HepG2 (cell line): ENCODE measurements around the gene ZCCHC3. TPM values are rescaled to one million over a fixed set of nuclear protein-coding genes. Genes with fewer than 3 reads are reported as not detected.

Experiments used
- ATAC-seq: fragments of 200-7000 bp; cut with Tn5 transposase; 3 replicates; pipeline ENCODE4 v1.9.1; 2020; ENCODE audit warnings: mild to moderate bottlenecking, moderate library complexity
- BruUV-seq: library from RNA; stranded (reverse); fragments of 400-500 nt; replicated peaks from 2 replicates; lab custom pipeline; 2021; lab: Mats Ljungman, UMichigan
- CTCF ChIA-PET: fragments of 300-600 bp; formaldehyde crosslinking; extraction: SDS; loops from one replicate; lab custom pipeline; 2021; ENCODE audit warnings: low total read pairs, inconsistent platforms, low intra/inter-chr PET ratio; lab: Yijun Ruan, JAX
- POLR2A ChIA-PET: fragments of 350-600 bp; sonication (Branson Sonifier 250); formaldehyde crosslinking; loops from one replicate; lab custom pipeline; 2020; ENCODE audit warnings: antibody characterized with exemption, inconsistent platforms; lab: Yijun Ruan, JAX
- DNase-seq: peaks from one replicate; pipeline ENCODE4 v3.0.0-alpha.2; 2015; ENCODE audit warnings: low spot score
- FAIRE-seq: peaks from 3 replicates; lab custom pipeline; 2011; peaks lifted over from hg19 to GRCh38; lab: Jason Lieb, UNC
- H2AFZ ChIP-seq: one replicate; pipeline ENCODE4 v1.6.1; 2011; ENCODE audit warnings: low read length, inconsistent platforms
- H3K27ac ChIP-seq: fragments of 300-600 bp; 3 replicates; pipeline ENCODE4 v1.8.0; 2011; ENCODE audit warnings: mixed run types, mild to moderate bottlenecking, mixed read lengths, low read length, inconsistent platforms; ENCODE audit not compliant: insufficient read depth; ENCODE audit errors: extremely low read length
- H3K27me3 ChIP-seq, 2 experiments: fragments of 200-600 bp in 1 of 2; 2 replicates in 1 of 2; 3 replicates in 1 of 2; pipeline versions ENCODE4 v1.6.0 to v1.8.0; 2011; ENCODE audit warnings: low read length in 2 of 2, mild to moderate bottlenecking in 2 of 2, moderate library complexity in 2 of 2, inconsistent platforms in 1 of 2; ENCODE audit not compliant: insufficient read depth in 2 of 2, control insufficient read depth in 1 of 2
- H3K36me3 ChIP-seq, 2 experiments: fragments of 200-600 bp in 1 of 2; replicated peaks in 1 of 2; 2 replicates in 1 of 2; 3 replicates in 1 of 2; pipeline versions ENCODE4 v1.5.1 to v1.8.0; 2011; ENCODE audit warnings: low read length in 2 of 2, inconsistent platforms in 1 of 2; ENCODE audit not compliant: insufficient read depth in 2 of 2, control insufficient read depth in 1 of 2
- H3K4me1 ChIP-seq: 2 replicates; pipeline ENCODE4 v1.5.1; 2012; ENCODE audit warnings: low read length, inconsistent platforms; ENCODE audit not compliant: insufficient read depth
- H3K4me2 ChIP-seq: 2 replicates; pipeline ENCODE4 v1.6.0; 2011; ENCODE audit warnings: low read depth, low read length, inconsistent platforms
- H3K4me3 ChIP-seq, 3 experiments: fragments of 200-600 bp in 1 of 3; sonication (generic), shearing (Covaris generic) in 1 of 3; replicated peaks in 1 of 3; 2 replicates each; pipeline ENCODE4 v1.5.1; 2011 to 2016; ENCODE audit warnings: low read length in 3 of 3, inconsistent platforms in 2 of 3, low read depth in 2 of 3, mild to moderate bottlenecking in 2 of 3, control low read depth in 1 of 3, mixed read lengths in 1 of 3; ENCODE audit not compliant: insufficient read depth in 1 of 3
- H3K79me2 ChIP-seq: one replicate; pipeline ENCODE4 v1.6.1; 2011; ENCODE audit warnings: low read length, inconsistent platforms; ENCODE audit not compliant: insufficient read depth
- H3K9ac ChIP-seq: 2 replicates; pipeline ENCODE4 v1.6.0; 2011; ENCODE audit warnings: mild to moderate bottlenecking, low read depth, low read length, inconsistent platforms; ENCODE audit not compliant: insufficient read depth
- H3K9me3 ChIP-seq: 2 replicates; pipeline ENCODE4 v1.5.1; 2012; ENCODE audit warnings: mild to moderate bottlenecking, low read length
- H4K20me1 ChIP-seq: 2 replicates; pipeline ENCODE4 v1.6.0; 2011; ENCODE audit warnings: inconsistent platforms, mild to moderate bottlenecking, low read length, moderate library complexity; ENCODE audit not compliant: insufficient read depth
- AGO2 ChIP-seq: fragments of 200-400 bp; formaldehyde crosslinking; optimal IDR thresholded peaks from 2 replicates; pipeline ENCODE3; 2017; ENCODE audit warnings: mild to moderate bottlenecking, low read depth, low read length, moderate library complexity
- AKNA ChIP-seq: sonication (generic); formaldehyde crosslinking; IDR thresholded peaks from 2 replicates; pipeline ENCODE4 v1.4.0; 2020; ENCODE audit warnings: missing genetic modification reagents, borderline replicate concordance
- CBFB ChIP-seq: sonication (generic); formaldehyde crosslinking; IDR thresholded peaks from 2 replicates; pipeline ENCODE4 v1.4.0; 2020; ENCODE audit warnings: missing genetic modification reagents
- CEBPB ChIP-seq: IDR thresholded peaks from 2 replicates; pipeline ENCODE4 v1.6.1; 2011; ENCODE audit warnings: low read depth, low read length, improper control_type of control experiment, borderline replicate concordance
- DR1 ChIP-seq: sonication (generic); formaldehyde crosslinking; IDR thresholded peaks from 2 replicates; pipeline ENCODE4 v1.8.0; 2021; ENCODE audit warnings: mild to moderate bottlenecking, missing genetic modification reagents, inconsistent platforms
- ISL2 ChIP-seq: sonication (generic); formaldehyde crosslinking; IDR thresholded peaks from 2 replicates; pipeline ENCODE4 v1.5.0; 2020; ENCODE audit warnings: missing genetic modification reagents
- ISX ChIP-seq: sonication (generic); formaldehyde crosslinking; conservative IDR thresholded peaks from 2 replicates; pipeline ENCODE4 v1.5.0; 2020; ENCODE audit warnings: missing genetic modification reagents
- KLF12 ChIP-seq: sonication (generic); formaldehyde crosslinking; IDR thresholded peaks from 2 replicates; pipeline ENCODE4 v1.4.0; 2020; ENCODE audit warnings: missing genetic modification reagents, borderline replicate concordance
- NCOR1 ChIP-seq: fragments of 200-600 bp; sonication (generic); IDR thresholded peaks from 2 replicates; pipeline ENCODE4 v1.7.0; 2017; ENCODE audit warnings: antibody characterized with exemption, low read length, borderline replicate concordance
- POGZ ChIP-seq: sonication (generic); formaldehyde crosslinking; IDR thresholded peaks from 2 replicates; pipeline ENCODE4 v1.4.0; 2020; ENCODE audit warnings: mild to moderate bottlenecking, missing genetic modification reagents
- SMC3 ChIP-seq: IDR thresholded peaks from 2 replicates; pipeline ENCODE4 v1.6.1; 2011; ENCODE audit warnings: low read length, improper control_type of control experiment
- USF2 ChIP-seq, 2 experiments: sonication (generic) in 1 of 2; formaldehyde crosslinking in 1 of 2; IDR thresholded peaks; 2 replicates each; pipeline versions ENCODE4 v1.5.1 to v1.6.1; 2011 to 2020; ENCODE audit warnings: borderline replicate concordance in 1 of 2, low read depth in 1 of 2, low read length in 1 of 2, mild to moderate bottlenecking in 1 of 2, missing genetic modification reagents in 1 of 2, moderate library complexity in 1 of 2
- ZFP82 ChIP-seq: sonication (generic); formaldehyde crosslinking; IDR thresholded peaks from 2 replicates; pipeline ENCODE4 v1.5.1; 2020; ENCODE audit warnings: mild to moderate bottlenecking, missing genetic modification reagents, borderline replicate concordance
- ZNF652 ChIP-seq: IDR thresholded peaks from 2 replicates; pipeline ENCODE4 v1.6.1; 2016; ENCODE audit warnings: low read depth, borderline replicate concordance
- WGBS: methylation state at CpG from one replicate; pipeline ENCODE4 v1.1.6; 2017; ENCODE audit warnings: low lambda C conversion rate; 5-methylcytosine and 5-hydroxymethylcytosine counted together
- in situ Hi-C: cut with HindIII; loops from 2 replicates; pipeline ENCODE4 v1.10.0; 2017; ENCODE audit warnings: low pct_unique_long_range_greater_than_20kb; ENCODE audit not compliant: extremely low pct_ligation_motif_present
- intact Hi-C: fragments of 100-400 bp; cut with micrococcal nuclease; formaldehyde crosslinking; loops from one replicate; pipeline ENCODE4 v1.10.0; 2022; ENCODE audit not compliant: unreplicated experiment
- polyA plus RNA-seq, 8 experiments: library from polyadenylated mRNA; depleted of rRNA in 3 of 8; stranded (reverse) in 7 of 8; unstranded in 1 of 8; fragments of >200 nt; fragmentation: Illumina TruSeq in 4 of 8; extraction: Trizol in 4 of 8; gene quantifications; 2 replicates each; pipeline versions ENCODE4 v1.2.1 to v1.2.3, GENCODE V29; 2011 to 2016; ENCODE audit warnings: low read depth in 4 of 8, missing spikeins in 1 of 8, mixed read lengths in 1 of 8; ENCODE audit not compliant: insufficient read depth in 1 of 8
- total RNA-seq, 5 experiments: library from RNA; depleted of rRNA; stranded (reverse); fragments of >200 nt; fragmentation: Illumina TruSeq; extraction: Trizol; gene quantifications; 2 replicates each; pipeline ENCODE4 v1.2.3, GENCODE V29; 2016; ENCODE audit warnings: low read depth in 1 of 5
- TF ChIP-seq, protein P1 (sequence below): sonication (generic); formaldehyde crosslinking; IDR thresholded peaks from 2 replicates; pipeline ENCODE4 v1.4.0; 2020; ENCODE audit warnings: missing genetic modification reagents

The ZCCHC3 gene
- total and polyA plus RNA-seq, 2 of the 13 experiments (the other 11 are each of a cell fraction or from before 2014, with no cell fraction given): 46.6 to 63.0 TPM

DNA sequence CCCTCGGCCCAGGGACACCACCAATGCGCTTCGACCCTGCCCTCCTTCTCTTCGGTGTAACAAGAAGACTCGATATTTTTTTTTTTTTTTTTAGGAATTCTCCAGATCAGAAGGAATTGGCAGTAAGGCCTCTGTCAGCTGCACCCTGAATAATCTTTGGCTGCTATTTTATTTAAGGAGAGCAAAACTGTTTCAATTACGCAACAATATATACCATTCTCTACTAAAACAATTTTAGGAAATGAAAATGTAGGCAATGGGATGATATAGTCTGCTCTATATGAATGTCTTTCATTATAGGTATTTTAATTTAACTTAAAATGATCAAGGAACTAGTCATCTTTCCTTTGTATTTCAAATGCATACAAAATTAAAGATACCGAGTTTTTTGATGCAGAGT is 13.3 kb downstream of the ZCCHC3 start:
- Histone ChIP-seq H3K79me2 (no peaks in the 10 kb centered on the region), H4K20me1 (no peaks in the 10 kb centered on the region), H2AFZ (no peak overlapping the region), H3K27ac (no peak overlapping the region), H3K4me3 (peak overlapping the region in 2 of 3 experiments; percentile 9 to 62; a peak in 4 of 6 replicates), H3K27me3 (no peaks in the 10 kb centered on the region; a peak in 1 of 5 replicates), H3K36me3 (no peaks in the 10 kb centered on the region), H3K4me2 (peak overlapping the region; percentile 93), H3K9ac (no peak overlapping the region), H3K4me1 (peaks cover 41% of the 10 kb centered on the region), H3K9me3 (no peaks in the 10 kb centered on the region)
- in situ Hi-C loops (no loop called here), intact Hi-C loops (no loop called here)
- 47% methylated on average over 7 of the region's 7 CpGs for WGBS
- no peak for DNase-seq
- ChIA-PET POLR2A (interaction anchor here (0.6 to 3.8 kb wide), 7 partner anchors 11 to 217 kb away, joined by 3 to 56 read pairs (median 12); partner anchors contain the start of genes SOX12 and ZCCHC3), CTCF (no interaction called here)
- ATAC-seq: no peak
- no peak for FAIRE-seq
- BruUV-seq: no TSS peak
- TF ChIP-seq AKNA (CRISPR knock-in tag) (no peak), DR1 (CRISPR knock-in tag) (no peak), ZNF652 (CRISPR knock-in tag) (no peak), AGO2 (no peak), NCOR1 (0 out of 2 replicates have a peak, but pooled peaks have one; percentile 44), SMC3 (0 out of 2 replicates have a peak, but pooled peaks have one; percentile 8), ZFP82 (CRISPR knock-in tag) (0 out of 2 replicates have a peak, but pooled peaks have one; percentile 46), ISL2 (CRISPR knock-in tag) (peak; percentile 9; the same call in 1 of the 2 replicates), CBFB (CRISPR knock-in tag) (0 out of 2 replicates have a peak, but pooled peaks have one; percentile 5), USF2 (IDR thresholded peaks at IDR 0.05; ENCODE audit: low read depth, low read length) (0 out of 2 replicates have a peak, but pooled peaks have one; percentile 14), USF2 (CRISPR knock-in tag; IDR thresholded peaks at IDR 0.05; ENCODE audit: borderline replicate concordance) (no peak), ISX (CRISPR knock-in tag) (0 out of 2 replicates have a peak, but pooled peaks have one; percentile 36), POGZ (CRISPR knock-in tag) (peak; percentile 2; the same call in 1 of the 2 replicates), KLF12 (CRISPR knock-in tag) (0 out of 2 replicates have a peak, but pooled peaks have one; percentile 49), CEBPB (peak; percentile 86)
- TF ChIP-seq, protein P1, sequence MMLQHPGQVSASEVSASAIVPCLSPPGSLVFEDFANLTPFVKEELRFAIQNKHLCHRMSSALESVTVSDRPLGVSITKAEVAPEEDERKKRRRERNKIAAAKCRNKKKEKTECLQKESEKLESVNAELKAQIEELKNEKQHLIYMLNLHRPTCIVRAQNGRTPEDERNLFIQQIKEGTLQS (CRISPR knock-in tag): no peak
